HG03108 (cell line): ENCODE data around the gene ARID5B.

Experiments
- ATAC-seq: cut with Tn5 transposase; IDR thresholded peaks from one replicate; pipeline ENCODE4 v1.9.1; 2021; ENCODE audit warnings: moderate library complexity; ENCODE audit not compliant: unreplicated experiment

The ARID5B gene

GRCh38 chr10:61933859-61934555 lies 32.5 kb downstream of the ARID5B start:
- no peak for ATAC-seq

DNA sequence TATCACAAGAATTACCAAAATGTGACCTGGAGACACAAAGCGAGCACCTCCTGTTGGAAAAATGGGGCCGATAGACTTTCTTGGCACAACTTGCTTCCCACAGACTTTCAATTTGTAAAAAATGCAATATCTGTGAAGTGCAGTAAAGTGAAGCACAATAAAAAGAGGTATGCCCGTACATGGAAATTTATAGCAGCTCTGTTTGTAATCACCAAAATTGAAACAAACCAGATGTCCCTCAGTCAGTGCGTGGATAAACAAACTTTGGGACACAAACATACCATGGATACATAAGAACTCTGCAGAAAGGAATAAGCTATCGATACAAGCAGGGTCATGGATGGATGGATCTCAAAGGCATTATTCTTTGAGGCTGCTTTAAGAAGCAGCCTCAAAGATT lies 33.6 kb downstream of the ARID5B start:
- no peak for ATAC-seq

DNA sequence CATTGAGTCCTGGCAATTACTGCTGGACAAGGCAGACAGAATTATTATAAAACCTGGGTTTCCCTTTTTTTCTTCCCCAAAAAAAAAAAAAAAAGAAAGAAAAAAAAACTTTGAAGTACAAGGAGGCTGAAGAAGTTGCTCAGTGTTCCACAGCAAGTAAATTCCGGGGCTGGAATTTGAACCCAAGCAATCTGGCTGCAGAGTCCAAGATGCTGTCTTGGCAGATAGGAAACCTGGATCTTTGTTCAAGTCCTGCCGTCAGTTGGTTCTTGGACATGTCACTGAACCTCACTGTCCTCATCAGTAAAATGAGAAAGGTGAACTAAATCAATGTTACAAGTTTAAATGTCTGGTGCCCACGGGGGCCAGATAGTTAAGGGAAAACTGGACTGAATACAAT lies 35.3 kb downstream of the ARID5B start:
- ATAC-seq = no peak

- ATAC-seq = no peak
These were observed 36.3 kb downstream of the ARID5B start for GRCh38 chr10:61937631-61938351.

DNA sequence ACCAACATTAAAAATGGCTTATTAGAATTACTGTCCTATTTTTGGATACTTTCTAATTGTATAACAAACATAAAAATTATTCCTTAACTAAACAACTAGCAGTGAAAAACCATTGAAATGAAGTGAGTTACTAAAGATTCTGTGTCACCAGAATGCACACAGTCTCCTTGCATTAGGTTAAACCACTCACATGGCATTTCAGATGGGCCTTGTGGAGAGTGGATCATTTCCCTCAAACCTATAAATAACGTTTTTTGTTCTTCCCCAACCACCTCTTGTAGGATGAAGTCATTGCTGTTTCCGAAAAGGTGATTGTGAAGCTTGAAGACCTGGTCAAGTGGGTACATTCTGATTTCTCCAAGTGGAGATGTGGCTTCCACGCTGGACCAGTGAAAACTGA lies 38.4 kb downstream of the ARID5B start:
- no peak for ATAC-seq

DNA sequence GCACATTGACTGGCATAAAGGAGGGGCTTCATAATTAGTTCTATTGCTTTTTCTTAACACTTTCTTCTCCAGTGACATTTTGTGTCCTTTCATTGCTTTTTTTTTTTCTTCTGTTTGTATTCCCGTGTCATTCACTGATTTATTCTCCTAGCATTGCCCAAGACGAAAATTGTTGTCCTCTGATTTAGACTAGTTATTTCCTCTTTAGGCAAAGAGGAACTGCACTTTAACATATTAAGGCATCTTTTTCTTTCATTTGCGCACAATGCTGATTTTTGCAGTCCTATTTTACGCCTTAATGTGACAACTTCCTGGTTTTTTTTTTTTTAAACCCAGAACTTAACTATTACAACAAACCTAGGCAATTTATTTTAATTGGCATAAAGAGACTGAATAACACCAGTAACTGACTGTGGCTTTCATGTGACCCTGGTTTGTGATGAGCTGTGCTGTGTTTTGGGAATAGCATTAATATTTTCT lies 39.7 kb downstream of the ARID5B start:
- no peak for ATAC-seq

DNA sequence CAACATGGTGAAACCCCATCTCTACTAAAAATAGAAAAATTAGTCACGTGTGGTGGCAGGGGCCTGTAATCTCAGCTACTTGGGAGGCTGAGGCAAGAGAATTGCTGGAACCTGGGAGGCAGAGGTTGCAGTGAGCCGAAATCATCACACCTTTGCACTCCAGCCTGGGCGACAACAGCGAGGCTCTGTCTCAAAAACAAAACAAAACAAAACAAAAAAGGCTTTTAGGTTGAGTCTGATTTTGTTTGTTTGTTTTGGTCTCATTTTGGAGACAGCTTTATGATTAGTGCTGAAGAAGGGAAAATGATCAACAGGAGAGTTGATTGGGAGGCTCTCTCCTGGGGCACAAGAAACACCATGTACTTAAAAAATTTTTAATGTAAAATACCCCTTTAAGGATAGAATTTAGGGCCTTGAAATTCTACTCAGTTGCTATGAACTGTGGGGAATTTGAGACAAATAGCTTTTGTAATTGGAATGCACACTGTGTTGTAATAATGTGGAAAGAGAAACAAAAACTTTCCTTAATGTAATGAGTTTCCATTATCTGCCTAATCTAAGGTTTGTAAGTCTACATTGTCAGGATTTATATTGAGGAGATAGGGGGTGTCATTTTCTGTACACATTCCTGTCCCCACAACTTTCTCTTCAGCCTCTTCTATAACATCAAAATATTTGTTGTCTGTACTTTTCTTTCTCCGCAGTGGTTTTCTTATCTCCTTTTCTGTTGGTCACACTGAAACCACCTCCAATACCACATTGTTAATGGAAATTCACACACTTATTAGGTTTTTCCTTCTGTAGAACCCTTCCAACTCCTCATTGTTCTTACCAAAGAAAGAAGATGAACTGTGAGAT lies 41.3 kb downstream of the ARID5B start:
- no peak for ATAC-seq

DNA sequence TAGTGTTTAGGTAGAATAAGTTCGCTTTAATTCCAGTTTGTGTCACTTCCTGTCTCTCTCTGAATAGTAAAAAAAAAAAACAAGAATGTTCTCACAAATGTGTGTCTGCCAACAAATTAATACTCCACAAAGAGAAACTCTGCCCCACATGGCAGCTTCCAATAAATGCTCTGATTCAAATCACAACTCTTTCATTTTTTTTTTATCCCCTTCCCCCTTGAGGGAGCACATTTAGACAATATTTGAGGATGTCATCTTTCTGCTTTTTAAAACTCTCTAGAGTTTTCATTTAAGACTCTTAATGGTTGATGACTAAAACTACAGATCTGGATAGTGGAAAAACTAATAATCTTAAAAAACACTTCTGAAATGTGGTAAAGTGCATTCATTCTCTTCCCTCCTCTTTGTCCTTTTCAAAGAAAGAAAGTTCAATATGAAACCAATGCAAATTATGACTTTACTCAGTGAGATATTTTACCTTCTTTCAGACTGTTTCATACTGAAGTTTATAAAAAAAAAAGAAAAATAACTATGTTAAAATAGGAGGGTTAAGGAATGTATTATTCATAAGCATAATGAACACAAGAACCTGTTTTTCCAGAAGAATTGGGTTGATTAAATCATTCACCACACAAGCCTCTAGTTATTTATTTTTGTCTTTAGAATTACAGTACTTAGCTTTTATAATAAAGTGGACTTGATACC lies 42.3 kb downstream of the ARID5B start:
- ATAC-seq = no peak

GRCh38 chr10:61944410-61945147 lies 43.1 kb downstream of the ARID5B start:
- ATAC-seq = no peak

- no peak for ATAC-seq
These were observed 48.2 kb downstream of the ARID5B start for GRCh38 chr10:61949687-61950086.

DNA sequence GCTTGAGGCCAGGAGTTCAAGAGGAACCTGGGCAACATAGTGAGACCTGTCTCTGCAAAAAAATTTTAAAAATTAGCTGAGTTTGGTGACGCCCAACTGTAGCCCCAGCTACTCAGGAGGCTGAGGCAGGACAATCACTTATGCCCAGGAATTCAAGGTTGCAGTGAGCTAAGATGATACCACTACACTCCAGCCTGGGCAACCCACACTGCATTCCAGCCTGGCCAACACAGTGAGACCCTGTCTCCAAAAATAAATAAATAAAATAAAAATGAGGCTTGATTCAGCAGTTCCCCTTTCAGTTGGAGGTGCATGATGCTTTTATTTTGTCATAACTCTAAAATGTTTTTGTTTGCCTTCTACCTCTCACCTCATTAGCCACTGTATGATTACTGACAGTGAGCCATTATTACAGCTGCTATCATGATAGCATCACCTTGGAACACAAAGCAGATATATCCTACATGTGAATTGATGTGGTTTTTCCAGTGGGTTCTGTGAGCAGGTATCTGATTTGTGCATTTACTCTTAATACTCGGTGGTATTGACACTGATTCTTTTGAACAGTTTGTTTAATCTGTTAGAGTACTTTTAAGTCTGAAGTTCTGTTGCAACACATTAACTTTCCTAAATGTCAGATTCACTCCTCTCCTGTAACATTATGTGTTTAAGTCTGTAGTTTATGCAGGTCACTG lies 49.1 kb downstream of the ARID5B start:
- ATAC-seq = no peak

DNA sequence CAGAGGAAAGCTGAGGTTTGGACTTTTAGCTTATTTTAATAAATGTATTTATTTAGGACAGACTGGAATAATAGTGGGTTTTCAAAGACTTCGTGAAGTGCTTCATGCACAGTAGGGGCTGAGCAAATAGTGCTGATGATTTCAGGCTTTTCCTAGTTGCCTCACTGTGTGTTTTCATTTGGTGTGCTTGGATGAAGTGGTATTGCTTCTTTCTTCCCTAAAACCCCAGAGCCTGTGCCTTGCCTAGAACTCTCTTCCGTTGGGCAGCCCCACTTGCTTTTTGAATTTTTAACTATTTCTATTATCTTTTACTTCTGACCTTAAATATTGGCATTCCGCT lies 49.6 kb downstream of the ARID5B start:
- no peak for ATAC-seq

DNA sequence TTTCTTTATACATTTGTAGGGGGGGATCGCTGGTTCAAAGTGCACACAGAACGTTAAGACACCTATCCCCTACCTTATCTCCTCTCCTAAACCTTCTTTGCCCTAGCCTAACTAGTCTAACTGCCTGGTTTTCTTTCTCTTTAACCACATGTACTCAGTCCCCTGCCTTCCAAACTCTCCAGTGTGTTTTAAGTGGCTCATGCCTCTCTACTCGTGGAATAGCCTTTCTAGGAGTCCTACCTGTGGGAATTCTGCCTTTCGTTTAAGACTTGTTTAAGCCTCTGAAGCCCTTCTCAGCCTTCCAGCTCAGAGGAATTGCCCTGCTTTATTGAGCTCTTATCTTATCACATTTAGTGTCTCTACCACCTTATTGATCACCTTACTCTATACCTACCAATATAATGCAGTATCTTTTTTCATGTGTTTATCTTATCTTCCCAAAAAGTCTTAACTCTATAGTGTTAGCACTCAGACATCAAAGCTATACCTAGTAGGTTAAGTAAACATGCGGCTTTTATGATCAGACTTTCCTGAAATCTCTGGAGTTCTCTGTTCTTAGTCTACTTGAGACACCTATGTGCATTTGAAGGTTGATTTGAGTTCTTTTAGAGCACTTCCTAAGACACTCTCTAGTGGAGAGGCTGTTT lies 50.7 kb downstream of the ARID5B start:
- ATAC-seq = no peak

- ATAC-seq = no peak
These were observed 51.7 kb downstream of the ARID5B start for GRCh38 chr10:61953183-61953582.

DNA sequence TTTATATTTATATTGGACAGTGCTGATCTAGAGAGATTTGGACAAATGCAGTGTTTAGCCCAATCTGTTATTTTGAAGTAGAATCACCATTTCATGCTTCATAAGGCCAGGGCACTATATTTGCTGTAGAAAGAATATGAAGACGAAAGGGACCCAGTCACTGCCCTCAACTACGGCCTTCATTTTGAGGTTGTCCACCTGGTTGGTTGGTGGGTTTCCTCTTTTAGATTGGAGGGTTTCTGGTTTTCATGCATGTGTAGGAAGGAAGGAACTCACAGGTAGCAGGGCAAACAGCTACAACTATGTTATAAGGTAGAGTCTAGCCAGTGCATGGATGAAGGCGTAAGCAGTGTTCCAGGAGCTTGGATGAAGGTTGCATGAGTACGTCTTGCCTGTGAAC lies 56.3 kb downstream of the ARID5B start:
- ATAC-seq = no peak

DNA sequence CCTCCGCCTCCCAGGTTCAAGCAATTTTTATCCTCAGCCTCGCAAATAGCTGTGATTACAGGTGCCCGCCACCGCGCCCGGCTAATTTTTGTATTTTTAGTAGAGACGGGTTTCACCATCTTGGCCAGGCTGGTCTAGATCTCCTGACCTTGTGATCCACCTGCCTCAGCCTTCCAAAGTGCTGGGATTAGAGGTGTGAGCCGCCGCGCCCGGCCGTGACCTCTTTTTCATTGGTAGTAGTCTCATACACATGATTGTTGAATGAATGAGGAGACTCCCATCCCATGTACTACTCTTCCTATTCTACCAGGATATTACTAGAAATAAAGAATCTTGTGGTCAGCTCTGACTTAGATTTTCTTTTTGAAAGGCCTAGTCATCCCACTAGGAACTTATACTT lies 56.8 kb downstream of the ARID5B start:
- no peak for ATAC-seq

DNA sequence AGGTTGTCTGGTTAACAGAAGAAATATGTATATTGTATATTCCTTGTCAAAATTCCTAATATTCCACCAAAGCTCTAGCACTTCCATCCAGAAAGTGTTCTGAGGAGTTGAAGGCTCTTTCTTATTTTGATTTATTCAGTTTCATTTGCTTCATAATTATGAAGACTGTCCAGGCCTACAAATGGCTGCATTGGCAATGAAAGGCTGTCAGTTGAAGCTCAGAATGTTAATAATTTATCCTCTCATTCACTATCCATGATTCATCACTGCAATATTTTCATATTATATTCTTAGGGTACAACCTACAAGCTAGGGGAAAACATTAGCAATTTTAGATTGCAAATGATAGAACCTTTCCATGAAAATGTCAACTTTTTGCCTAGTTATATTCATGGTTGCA lies 57.3 kb downstream of the ARID5B start:
- ATAC-seq = no peak

GRCh38 chr10:61959814-61960213 lies 58.3 kb downstream of the ARID5B start:
- ATAC-seq = no peak

- no peak for ATAC-seq
These were observed 59.1 kb downstream of the ARID5B start for GRCh38 chr10:61960396-61961120.
